Mesendoderm (in vitro differentiated cells): ENCODE results near the gene PPP1R3G.

Experiments
- DNase-seq: peaks from one replicate; pipeline ENCODE4 v3.0.0; 2013
- H2AK5ac ChIP-seq: 2 replicates; pipeline ENCODE4 v1.6.1; 2013; ENCODE audit warnings: low read length, inconsistent platforms
- H2BK120ac ChIP-seq: 2 replicates; pipeline ENCODE4 v1.6.1; 2013; ENCODE audit warnings: low read depth, mild to moderate bottlenecking, low read length, moderate library complexity, mixed read lengths
- H2BK15ac ChIP-seq: replicated peaks from 2 replicates; pipeline ENCODE4 v1.6.1; 2013; ENCODE audit warnings: low read depth, mild to moderate bottlenecking, moderate library complexity
- H2BK5ac ChIP-seq: 2 replicates; pipeline ENCODE4 v1.6.1; 2013; ENCODE audit warnings: low read length, inconsistent platforms
- H3K18ac ChIP-seq: 2 replicates; pipeline ENCODE4 v1.6.1; 2013; ENCODE audit warnings: mild to moderate bottlenecking, low read length, mixed read lengths
- H3K23ac ChIP-seq: one replicate; pipeline ENCODE4 v1.6.1; 2013; ENCODE audit warnings: low read length
- H3K27ac ChIP-seq: 2 replicates; pipeline ENCODE4 v1.5.1; 2013; ENCODE audit warnings: low read depth, mild to moderate bottlenecking, inconsistent platforms, low read length, moderate library complexity
- H3K27me3 ChIP-seq: 2 replicates; pipeline ENCODE4 v1.6.1; 2013; ENCODE audit warnings: low read length, control low read depth, mild to moderate bottlenecking, inconsistent platforms; ENCODE audit not compliant: insufficient read depth, poor library complexity
- H3K36me3 ChIP-seq: 2 replicates; pipeline ENCODE4 v1.6.1; 2013; ENCODE audit warnings: low read length, inconsistent platforms; ENCODE audit not compliant: control insufficient read depth, insufficient read depth
- H3K4ac ChIP-seq: one replicate; pipeline ENCODE4 v1.6.1; 2013; ENCODE audit warnings: low read depth, mild to moderate bottlenecking, low read length, moderate library complexity
- H3K4me1 ChIP-seq: 2 replicates; pipeline ENCODE4 v1.6.1; 2013; ENCODE audit warnings: low read depth, low read length, inconsistent platforms; ENCODE audit not compliant: control insufficient read depth
- H3K4me2 ChIP-seq: 2 replicates; pipeline ENCODE4 v1.6.1; 2013; ENCODE audit warnings: low read length
- H3K4me3 ChIP-seq: 2 replicates; pipeline ENCODE4 v1.5.1; 2013; ENCODE audit warnings: mild to moderate bottlenecking, low read length
- H3K56ac ChIP-seq: one replicate; pipeline ENCODE4 v1.6.1; 2013; ENCODE audit warnings: low read length
- H3K79me1 ChIP-seq: 2 replicates; pipeline ENCODE4 v1.6.1; 2013; ENCODE audit warnings: low read length, inconsistent platforms
- H3K79me2 ChIP-seq: 2 replicates; pipeline ENCODE4 v1.6.1; 2013; ENCODE audit warnings: mild to moderate bottlenecking, low read length; ENCODE audit not compliant: control insufficient read depth, insufficient read depth
- H3K9ac ChIP-seq: 2 replicates; pipeline ENCODE4 v1.6.1; 2013; ENCODE audit warnings: low read length, inconsistent platforms
- H4K5ac ChIP-seq: one replicate; pipeline ENCODE4 v1.6.1; 2013; ENCODE audit warnings: low read length
- H4K8ac ChIP-seq: one replicate; pipeline ENCODE4 v1.6.1; 2013; ENCODE audit warnings: low read depth, mild to moderate bottlenecking, control low read depth, low read length, moderate library complexity
- WGBS: extraction: QIAGEN DNeasy Blood & Tissue Kit; methylation state at CpG from one replicate; pipeline ENCODE4 v1.1.7; 2013; ENCODE audit warnings: low lambda C conversion rate, missing lambda C conversion rate; ENCODE audit not compliant: insufficient coverage; ENCODE audit errors: extremely low coverage; 5-methylcytosine and 5-hydroxymethylcytosine counted together

PPP1R3G gene

GRCh38 chr6:5126214-5126613 is 41.1 kb downstream of the PPP1R3G start:
- H3K23ac ChIP-seq, result no peak overlapping the region
- H3K27me3 ChIP-seq, result no peaks in the 10 kb centered on the region
- DNase-seq, result peak; percentile 76
- H3K56ac ChIP-seq, result no peak overlapping the region
- H2BK15ac ChIP-seq, result no peak overlapping the region
- H2BK120ac ChIP-seq, result no peak overlapping the region
- H2BK5ac ChIP-seq, result no peak overlapping the region
- H3K4ac ChIP-seq, result no peak overlapping the region
- no peak overlapping the region for H3K9ac ChIP-seq
- WGBS, result no CpG with 5 or more reads among the region's 4 CpGs
- no peaks in the 10 kb centered on the region for H3K79me2 ChIP-seq
- H4K5ac ChIP-seq, result no peak overlapping the region
- no peak overlapping the region for H3K4me3 ChIP-seq
- no peak overlapping the region for H4K8ac ChIP-seq
- H3K36me3 ChIP-seq, result no peaks in the 10 kb centered on the region
- H2AK5ac ChIP-seq, result no peak overlapping the region
- H3K4me1 ChIP-seq, result peaks cover 3% of the 10 kb centered on the region
- no peaks in the 10 kb centered on the region for H3K79me1 ChIP-seq
- no peak overlapping the region for H3K27ac ChIP-seq
- H3K18ac ChIP-seq, result no peak overlapping the region
- H3K4me2 ChIP-seq, result no peak overlapping the region

- H3K56ac ChIP-seq, result no peak overlapping the region
- no peak overlapping the region for H4K5ac ChIP-seq
- no peak overlapping the region for H2BK15ac ChIP-seq
- no peaks in the 10 kb centered on the region for H3K79me2 ChIP-seq
- WGBS, result no CpG with 5 or more reads among the region's 8 CpGs
- H3K27ac ChIP-seq, result no peak overlapping the region
- no peak overlapping the region for H2BK120ac ChIP-seq
- H4K8ac ChIP-seq, result no peak overlapping the region
- no peaks in the 10 kb centered on the region for H3K79me1 ChIP-seq
- H3K4me2 ChIP-seq, result no peak overlapping the region
- peaks cover 3% of the 10 kb centered on the region for H3K4me1 ChIP-seq
- H2BK5ac ChIP-seq, result no peak overlapping the region
- no peaks in the 10 kb centered on the region for H3K36me3 ChIP-seq
- H3K9ac ChIP-seq, result no peak overlapping the region
- no peak overlapping the region for H3K4me3 ChIP-seq
- H2AK5ac ChIP-seq, result no peak overlapping the region
- no peak overlapping the region for H3K18ac ChIP-seq
- no peak overlapping the region for H3K23ac ChIP-seq
- no peak for DNase-seq
- H3K4ac ChIP-seq, result no peak overlapping the region
- no peaks in the 10 kb centered on the region for H3K27me3 ChIP-seq
Measured at GRCh38 chr6:5127106-5127687, 42.1 kb downstream of the PPP1R3G start.

- Histone ChIP-seq H3K56ac (no peak overlapping the region), H2BK120ac (no peak overlapping the region)
- no CpG with 5 or more reads among the region's 4 CpGs for WGBS
Measured at GRCh38 chr6:5128351-5128750, 43.2 kb downstream of the PPP1R3G start.

GRCh38 chr6:5130135-5130866 is 45.2 kb downstream of the PPP1R3G start:
- H3K79me2 ChIP-seq, result no peaks in the 10 kb centered on the region
- WGBS, result no CpG with 5 or more reads among the region's 10 CpGs
- no peak overlapping the region for H2BK5ac ChIP-seq

More at GRCh38 chr6:5128351-5128750, 43.2 kb downstream of the PPP1R3G start:
- Histone ChIP-seq H3K4me2 (no peak overlapping the region), H3K36me3 (no peaks in the 10 kb centered on the region), H3K79me2 (no peaks in the 10 kb centered on the region), H3K4me1 (peaks cover 3% of the 10 kb centered on the region), H4K5ac (no peak overlapping the region), H3K4ac (no peak overlapping the region), H3K79me1 (no peaks in the 10 kb centered on the region), H3K27ac (no peak overlapping the region), H2BK15ac (no peak overlapping the region), H2BK5ac (no peak overlapping the region), H3K4me3 (no peak overlapping the region), H3K9ac (no peak overlapping the region), H3K27me3 (no peaks in the 10 kb centered on the region), H3K18ac (no peak overlapping the region), H3K23ac (no peak overlapping the region), H4K8ac (no peak overlapping the region), H2AK5ac (no peak overlapping the region)
- DNase-seq, result no peak

GRCh38 chr6:5132731-5133130 is 47.6 kb downstream of the PPP1R3G start:
- H3K27ac ChIP-seq, result no peak overlapping the region
- DNase-seq, result peak; percentile 41

More at GRCh38 chr6:5130135-5130866, 45.2 kb downstream of the PPP1R3G start:
- Histone ChIP-seq H3K56ac (no peak overlapping the region), H4K5ac (no peak overlapping the region), H4K8ac (no peak overlapping the region), H2AK5ac (no peak overlapping the region), H2BK15ac (no peak overlapping the region), H3K18ac (no peak overlapping the region), H3K27ac (no peak overlapping the region), H3K4me2 (no peak overlapping the region), H3K4me1 (peaks cover 3% of the 10 kb centered on the region), H3K79me1 (no peaks in the 10 kb centered on the region), H2BK120ac (no peak overlapping the region), H3K23ac (no peak overlapping the region), H3K36me3 (no peaks in the 10 kb centered on the region), H3K9ac (no peak overlapping the region), H3K4me3 (no peak overlapping the region), H3K27me3 (no peaks in the 10 kb centered on the region), H3K4ac (no peak overlapping the region)
- no peak for DNase-seq

More at GRCh38 chr6:5132731-5133130, 47.6 kb downstream of the PPP1R3G start:
- no peaks in the 10 kb centered on the region for H3K4me1 ChIP-seq
- H2BK15ac ChIP-seq, result no peak overlapping the region
- no peak overlapping the region for H4K8ac ChIP-seq
- no peak overlapping the region for H3K4ac ChIP-seq
- H2BK120ac ChIP-seq, result no peak overlapping the region
- H3K23ac ChIP-seq, result no peak overlapping the region
- no CpG with 5 or more reads among the region's 7 CpGs for WGBS
- H3K4me2 ChIP-seq, result no peak overlapping the region
- H4K5ac ChIP-seq, result no peak overlapping the region
- no peaks in the 10 kb centered on the region for H3K27me3 ChIP-seq
- H3K56ac ChIP-seq, result no peak overlapping the region
- no peak overlapping the region for H2BK5ac ChIP-seq
- H3K79me2 ChIP-seq, result no peaks in the 10 kb centered on the region
- H3K36me3 ChIP-seq, result no peaks in the 10 kb centered on the region
- H3K79me1 ChIP-seq, result no peaks in the 10 kb centered on the region
- no peak overlapping the region for H3K18ac ChIP-seq
- no peak overlapping the region for H3K9ac ChIP-seq
- H2AK5ac ChIP-seq, result no peak overlapping the region
- H3K4me3 ChIP-seq, result no peak overlapping the region
